Measurements from ENCODE around the gene TMEM117.

TMEM117 gene

DNA sequence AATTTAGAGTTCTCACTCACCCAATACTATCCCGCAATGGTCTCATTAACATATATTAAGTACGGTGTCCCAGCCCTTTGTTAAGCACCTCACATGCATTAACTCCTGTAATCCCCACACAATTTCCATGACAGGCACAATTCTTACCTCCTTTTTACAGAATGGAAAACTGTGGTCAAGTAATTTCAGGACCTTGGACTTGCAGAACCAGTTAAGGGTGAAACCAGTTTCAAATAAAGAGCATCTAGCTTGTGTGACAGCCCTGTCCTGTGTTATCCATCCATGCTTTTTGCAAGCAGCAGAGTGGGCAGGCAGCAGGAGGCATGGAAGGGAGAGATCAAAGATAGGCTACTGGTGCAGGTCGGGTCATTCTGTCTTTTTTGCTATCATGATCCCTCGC is 569.4 kb downstream of the TMEM117 start:
- TF ChIP-seq, protein P1, sequence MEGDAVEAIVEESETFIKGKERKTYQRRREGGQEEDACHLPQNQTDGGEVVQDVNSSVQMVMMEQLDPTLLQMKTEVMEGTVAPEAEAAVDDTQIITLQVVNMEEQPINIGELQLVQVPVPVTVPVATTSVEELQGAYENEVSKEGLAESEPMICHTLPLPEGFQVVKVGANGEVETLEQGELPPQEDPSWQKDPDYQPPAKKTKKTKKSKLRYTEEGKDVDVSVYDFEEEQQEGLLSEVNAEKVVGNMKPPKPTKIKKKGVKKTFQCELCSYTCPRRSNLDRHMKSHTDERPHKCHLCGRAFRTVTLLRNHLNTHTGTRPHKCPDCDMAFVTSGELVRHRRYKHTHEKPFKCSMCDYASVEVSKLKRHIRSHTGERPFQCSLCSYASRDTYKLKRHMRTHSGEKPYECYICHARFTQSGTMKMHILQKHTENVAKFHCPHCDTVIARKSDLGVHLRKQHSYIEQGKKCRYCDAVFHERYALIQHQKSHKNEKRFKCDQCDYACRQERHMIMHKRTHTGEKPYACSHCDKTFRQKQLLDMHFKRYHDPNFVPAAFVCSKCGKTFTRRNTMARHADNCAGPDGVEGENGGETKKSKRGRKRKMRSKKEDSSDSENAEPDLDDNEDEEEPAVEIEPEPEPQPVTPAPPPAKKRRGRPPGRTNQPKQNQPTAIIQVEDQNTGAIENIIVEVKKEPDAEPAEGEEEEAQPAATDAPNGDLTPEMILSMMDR (IDR thresholded peaks at IDR 0.05; ENCODE audit: low read depth, low read length): no peak
- H3K4me3 ChIP-seq (replicated peaks in 1 of 2; ENCODE audit: low read depth in 2 of 2, low read length in 2 of 2): no peak overlapping the region
- DNase-seq (ENCODE audit: low read depth in 2 of 2): no peak

DNA sequence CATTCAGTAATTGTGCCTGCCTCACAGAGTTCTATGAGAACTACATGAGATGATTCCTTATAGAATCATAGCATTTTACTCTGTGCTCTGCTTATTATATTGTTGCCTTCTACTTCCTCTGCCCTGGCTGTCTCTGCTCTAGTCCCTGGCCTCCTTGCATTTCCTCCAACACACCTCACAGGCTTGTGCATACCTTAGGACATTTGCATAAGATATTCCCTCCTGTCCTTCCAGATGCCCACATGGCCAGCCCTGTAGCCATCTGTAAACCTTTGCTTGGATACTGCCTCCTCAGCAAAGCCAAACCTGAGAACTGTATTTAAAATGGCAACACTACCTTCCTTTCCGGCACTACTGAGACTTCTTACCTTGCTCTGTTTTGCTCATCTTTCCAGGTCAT is 586.7 kb downstream of the TMEM117 start:
- no peak for DNase-seq (ENCODE audit: low read depth in 2 of 2)
- TF ChIP-seq, protein P1 (IDR thresholded peaks at IDR 0.05; ENCODE audit: low read depth, low read length): no peak
- no peak overlapping the region for H3K4me3 ChIP-seq (replicated peaks in 1 of 2; ENCODE audit: low read depth in 2 of 2, low read length in 2 of 2)

DNA sequence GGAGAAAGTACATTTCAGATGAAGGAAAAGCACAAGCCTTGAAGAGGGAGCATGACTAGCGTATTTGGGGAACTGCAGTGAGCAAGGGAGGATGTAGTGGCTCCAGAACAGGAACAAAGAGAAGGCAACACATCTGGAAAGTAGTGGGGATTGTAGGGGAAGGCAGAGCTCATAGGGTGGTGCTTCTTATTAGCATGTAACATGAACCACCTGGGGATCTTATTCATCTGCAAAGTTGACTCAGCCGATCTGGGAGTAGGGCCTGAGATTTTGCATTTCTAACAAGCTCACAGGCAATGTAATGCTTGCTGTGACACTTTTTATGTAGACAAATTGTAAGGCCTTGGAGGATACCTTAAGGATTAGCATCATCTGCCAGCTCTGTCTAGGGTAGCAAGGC is 592.9 kb downstream of the TMEM117 start:
- H3K4me3 ChIP-seq (replicated peaks in 1 of 2; ENCODE audit: low read depth in 2 of 2, low read length in 2 of 2): no peak overlapping the region
- TF ChIP-seq, protein P1 (IDR thresholded peaks at IDR 0.05; ENCODE audit: low read depth, low read length): no peak
- no peak for DNase-seq (ENCODE audit: low read depth in 2 of 2)

DNA sequence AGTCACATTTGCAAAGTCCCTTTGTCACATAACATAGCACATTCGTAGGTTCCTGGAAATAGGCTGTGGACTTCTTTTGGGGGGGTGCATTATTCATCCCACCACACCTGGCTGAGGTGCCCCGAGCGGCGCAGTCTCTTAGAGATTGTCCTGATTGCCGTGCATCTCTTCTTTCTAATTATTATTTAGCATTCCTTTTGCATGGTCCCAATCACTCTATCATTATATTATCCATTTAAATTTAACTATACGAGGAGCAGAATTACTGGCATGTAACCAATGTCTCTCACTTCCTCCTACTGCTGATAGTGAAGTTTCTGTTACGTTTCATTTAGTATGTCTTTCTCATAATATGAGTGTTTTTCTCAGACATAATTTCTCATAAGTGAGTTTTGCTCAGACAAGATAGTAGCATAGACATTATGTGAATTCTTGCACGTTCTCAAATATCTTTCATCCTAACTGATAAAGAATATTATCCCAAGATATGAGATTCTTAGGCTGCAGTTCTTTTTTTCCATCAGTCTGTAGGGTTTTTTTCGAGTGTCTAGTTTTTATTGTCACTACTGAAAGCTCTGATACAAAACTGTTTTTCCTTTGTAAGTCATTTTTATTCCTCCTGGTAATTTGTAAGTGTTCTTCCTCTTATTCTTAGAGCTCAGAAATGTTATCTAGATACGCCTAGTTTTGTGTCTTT is 595.9 kb downstream of the TMEM117 start:
- no peak overlapping the region for H3K4me3 ChIP-seq (replicated peaks in 1 of 2; ENCODE audit: low read depth in 2 of 2, low read length in 2 of 2)
- DNase-seq (ENCODE audit: low read depth in 2 of 2): no peak
- TF ChIP-seq, protein P1 (IDR thresholded peaks at IDR 0.05; ENCODE audit: low read depth, low read length): no peak

DNA sequence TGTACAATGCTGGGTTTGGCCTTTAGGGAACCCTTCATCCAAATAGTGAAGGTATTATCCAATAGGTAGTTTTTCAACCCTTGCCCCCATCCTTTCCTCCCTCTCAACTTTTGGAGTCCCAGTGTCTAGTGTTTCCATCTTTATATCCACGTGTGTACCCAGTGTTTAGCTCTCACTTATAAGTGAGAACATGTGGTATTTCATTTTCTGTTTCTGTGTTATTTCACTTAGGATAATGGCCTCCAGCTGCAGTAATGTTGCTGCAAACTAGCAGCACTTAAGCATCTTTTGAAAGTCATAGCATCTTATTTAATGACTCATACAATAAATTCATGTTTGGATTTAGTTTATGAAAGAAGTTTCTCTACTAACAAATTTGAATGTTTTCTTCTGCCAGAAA is 597.8 kb downstream of the TMEM117 start:
- no peak overlapping the region for H3K4me3 ChIP-seq (replicated peaks in 1 of 2; ENCODE audit: low read depth in 2 of 2, low read length in 2 of 2)
- TF ChIP-seq, protein P1 (IDR thresholded peaks at IDR 0.05; ENCODE audit: low read depth, low read length): no peak

DNA sequence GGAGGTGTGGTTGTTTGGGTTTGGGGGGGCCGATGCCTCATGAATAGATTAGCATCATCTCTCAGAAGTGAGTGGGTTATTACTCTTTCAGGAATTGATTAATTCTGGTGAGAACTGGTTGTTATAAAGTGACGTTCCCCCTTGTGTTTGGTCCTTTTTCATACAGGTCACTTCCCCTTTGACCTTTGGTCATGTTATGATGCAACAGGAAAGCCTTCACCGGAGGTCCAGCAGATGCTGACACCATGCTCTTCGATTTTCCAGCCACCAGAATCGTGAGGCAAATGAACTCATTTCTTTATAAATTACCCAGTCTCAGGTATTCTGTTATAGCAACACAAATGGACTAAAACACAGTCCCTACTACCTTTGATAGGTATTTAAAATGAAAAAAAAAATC is 600.9 kb downstream of the TMEM117 start:
- H3K4me3 ChIP-seq (replicated peaks in 1 of 2; ENCODE audit: low read depth in 2 of 2, low read length in 2 of 2): no peak overlapping the region
- no peak for DNase-seq (ENCODE audit: low read depth in 2 of 2)
- TF ChIP-seq, protein P1 (IDR thresholded peaks at IDR 0.05; ENCODE audit: low read depth, low read length): no peak

More for the DNA sequence above, 597.8 kb downstream of the TMEM117 start:
- DNase-seq (ENCODE audit: low read depth in 2 of 2): no peak
